ENCODE measurements around the gene UBL7. TPM values are rescaled to one million over a fixed set of nuclear protein-coding genes. Genes with fewer than 3 reads are reported as not detected.
"Not testable (repeated sequence)": the region's sequence is repeated elsewhere in the genome, so short reads cannot be mapped to it uniquely, and the experiment has no call there.

UBL7 gene
- total RNA-seq, 1 donor, result 42.7 TPM

DNA sequence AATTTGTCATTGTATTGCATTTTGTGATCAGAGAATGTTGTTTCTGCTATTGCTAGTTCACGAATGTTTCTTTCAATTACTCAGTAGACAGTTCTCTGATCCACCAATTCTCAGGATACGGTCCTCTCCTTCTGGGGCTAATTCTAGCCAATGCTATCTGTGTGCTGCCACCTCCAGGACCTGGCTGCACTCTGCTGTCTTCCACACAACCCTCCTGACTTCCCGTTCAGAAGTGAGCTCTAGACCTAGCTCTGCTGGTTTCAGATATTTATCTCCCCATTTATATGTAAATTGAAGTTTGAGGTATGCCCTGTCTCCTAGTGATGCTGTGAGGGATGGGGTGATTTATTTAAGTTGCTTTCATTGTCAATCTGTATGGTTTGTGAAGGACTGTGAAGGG lies 21.7 kb upstream of the UBL7 start:
- DNase-seq (ENCODE audit: low read depth), result no peak
- TF ChIP-seq, protein P1, sequence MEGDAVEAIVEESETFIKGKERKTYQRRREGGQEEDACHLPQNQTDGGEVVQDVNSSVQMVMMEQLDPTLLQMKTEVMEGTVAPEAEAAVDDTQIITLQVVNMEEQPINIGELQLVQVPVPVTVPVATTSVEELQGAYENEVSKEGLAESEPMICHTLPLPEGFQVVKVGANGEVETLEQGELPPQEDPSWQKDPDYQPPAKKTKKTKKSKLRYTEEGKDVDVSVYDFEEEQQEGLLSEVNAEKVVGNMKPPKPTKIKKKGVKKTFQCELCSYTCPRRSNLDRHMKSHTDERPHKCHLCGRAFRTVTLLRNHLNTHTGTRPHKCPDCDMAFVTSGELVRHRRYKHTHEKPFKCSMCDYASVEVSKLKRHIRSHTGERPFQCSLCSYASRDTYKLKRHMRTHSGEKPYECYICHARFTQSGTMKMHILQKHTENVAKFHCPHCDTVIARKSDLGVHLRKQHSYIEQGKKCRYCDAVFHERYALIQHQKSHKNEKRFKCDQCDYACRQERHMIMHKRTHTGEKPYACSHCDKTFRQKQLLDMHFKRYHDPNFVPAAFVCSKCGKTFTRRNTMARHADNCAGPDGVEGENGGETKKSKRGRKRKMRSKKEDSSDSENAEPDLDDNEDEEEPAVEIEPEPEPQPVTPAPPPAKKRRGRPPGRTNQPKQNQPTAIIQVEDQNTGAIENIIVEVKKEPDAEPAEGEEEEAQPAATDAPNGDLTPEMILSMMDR (IDR thresholded peaks at IDR 0.05; ENCODE audit: insufficient read depth, low read depth, low read length), result peak; percentile 12
- no peak overlapping the region for H3K4me3 ChIP-seq (ENCODE audit: low read depth, low read length)

DNA sequence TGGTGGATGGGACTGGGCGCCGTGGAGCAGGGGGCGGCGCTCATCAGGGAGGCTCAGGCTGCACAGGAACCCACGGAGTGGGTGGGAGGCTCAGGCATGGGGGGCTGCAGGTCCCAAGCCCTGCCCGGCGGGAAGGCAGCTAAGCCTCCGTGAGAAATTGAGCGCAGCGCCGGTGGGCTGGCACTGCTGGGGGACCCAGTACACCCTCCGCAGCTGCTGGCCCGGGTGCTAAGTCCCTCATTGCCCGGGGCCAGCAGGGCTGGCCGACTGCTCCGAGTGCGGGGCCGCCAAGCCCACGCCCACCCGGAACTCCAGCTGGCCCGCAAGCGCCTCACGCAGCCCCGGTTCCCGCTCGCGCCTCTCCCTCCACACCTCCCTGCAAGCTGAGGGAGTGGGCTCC lies 19.4 kb upstream of the UBL7 start:
- H3K4me3 ChIP-seq (ENCODE audit: low read depth, low read length); DNase-seq (ENCODE audit: low read depth): not testable (repeated sequence)

DNA sequence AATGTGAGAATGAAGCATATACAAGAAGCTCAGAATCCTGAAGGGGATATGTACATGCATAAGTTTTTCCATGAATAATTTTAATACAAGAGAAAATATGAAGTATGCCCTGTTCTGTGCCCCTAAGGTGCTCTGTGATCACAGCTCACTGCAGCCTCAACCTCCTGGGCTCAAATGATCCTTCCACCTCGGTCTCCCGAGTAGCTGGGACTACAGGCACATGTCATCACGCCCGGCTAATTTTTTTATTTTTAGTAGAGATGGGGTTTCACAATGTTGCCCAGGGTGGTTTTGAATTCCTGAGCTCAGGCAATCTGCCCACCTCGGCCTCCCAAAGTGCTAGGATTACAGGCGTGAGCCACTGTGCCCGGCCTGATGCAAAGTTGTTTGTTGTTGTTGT lies 10.7 kb upstream of the UBL7 start:
- H3K4me3 ChIP-seq (ENCODE audit: low read depth, low read length); DNase-seq (ENCODE audit: low read depth): not testable (repeated sequence)

DNA sequence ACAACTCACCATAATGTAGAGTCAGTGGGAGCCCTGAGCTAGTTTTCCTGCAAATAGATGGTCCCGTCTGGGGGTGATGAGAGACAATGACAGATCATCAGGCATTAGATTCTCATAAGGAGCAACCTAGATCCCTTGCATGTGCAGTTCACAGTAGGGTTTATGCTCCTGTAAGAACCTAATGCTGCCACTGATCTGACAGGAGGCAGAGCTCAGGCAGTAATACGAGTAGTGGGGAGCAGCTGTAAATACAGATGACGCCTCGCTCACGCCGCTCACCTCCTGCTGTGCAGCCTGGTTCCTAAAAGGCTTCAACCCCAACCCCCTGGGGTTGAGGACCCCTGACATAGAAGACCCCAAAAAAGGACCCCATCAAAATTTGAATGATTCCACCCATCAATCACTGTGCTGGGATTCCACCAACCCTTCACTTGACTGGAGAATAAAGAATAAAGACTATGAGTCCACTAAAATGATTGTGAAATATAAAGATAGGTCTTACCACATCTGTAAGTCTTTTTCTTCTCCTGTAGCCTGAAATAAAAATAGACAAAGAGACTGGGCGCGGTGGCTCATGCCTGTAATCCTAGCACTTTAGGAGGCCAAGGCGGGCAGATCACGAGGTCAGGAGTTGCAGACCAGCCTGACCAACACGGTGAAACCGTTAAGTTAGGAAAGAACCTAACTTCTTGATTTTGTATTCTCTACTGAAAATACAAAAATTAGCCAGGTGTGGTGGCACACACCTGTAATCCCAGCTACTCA lies 9.9 kb upstream of the UBL7 start:
- DNase-seq (ENCODE audit: low read depth), result no peak
- H3K4me3 ChIP-seq (ENCODE audit: low read depth, low read length), result no peak overlapping the region
- TF ChIP-seq, protein P1 (IDR thresholded peaks at IDR 0.05; ENCODE audit: insufficient read depth, low read depth, low read length), result no peak

DNA sequence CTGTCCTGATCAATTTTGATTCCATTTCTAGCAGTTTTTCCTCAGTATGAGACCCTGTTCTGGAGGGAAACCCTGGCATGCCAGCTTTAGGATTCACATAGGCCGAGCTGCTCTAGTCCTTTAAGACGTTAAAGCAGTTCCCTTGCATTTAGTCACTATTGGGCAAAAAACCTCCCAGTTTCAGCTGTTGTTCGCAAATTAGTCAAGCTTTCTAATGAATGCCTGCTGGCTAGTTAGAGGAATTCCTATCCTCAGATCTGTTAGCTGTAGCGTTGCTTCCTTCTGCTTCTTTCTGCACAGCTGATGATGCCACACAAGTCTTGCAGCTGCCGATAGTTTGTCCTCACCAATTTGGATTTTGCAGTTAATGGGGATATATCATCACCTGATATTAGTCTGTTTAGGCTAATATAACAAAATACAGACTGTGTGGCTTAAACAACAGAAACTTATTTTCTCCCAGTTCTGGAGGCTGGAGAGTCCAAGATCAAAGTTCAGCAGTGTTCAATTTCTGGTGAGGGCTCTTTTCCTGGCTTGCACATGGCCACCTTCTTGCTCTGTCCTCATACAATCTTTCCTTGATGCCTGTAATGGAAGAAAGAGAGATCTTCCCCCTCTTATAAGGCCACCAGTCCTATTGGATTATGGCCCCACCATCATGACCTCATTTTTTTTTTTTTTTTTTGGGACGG lies 7.5 kb upstream of the UBL7 start:
- H3K4me3 ChIP-seq (ENCODE audit: low read depth, low read length), result no peak overlapping the region
- DNase-seq (ENCODE audit: low read depth), result no peak
- TF ChIP-seq, protein P1 (IDR thresholded peaks at IDR 0.05; ENCODE audit: insufficient read depth, low read depth, low read length), result no peak

DNA sequence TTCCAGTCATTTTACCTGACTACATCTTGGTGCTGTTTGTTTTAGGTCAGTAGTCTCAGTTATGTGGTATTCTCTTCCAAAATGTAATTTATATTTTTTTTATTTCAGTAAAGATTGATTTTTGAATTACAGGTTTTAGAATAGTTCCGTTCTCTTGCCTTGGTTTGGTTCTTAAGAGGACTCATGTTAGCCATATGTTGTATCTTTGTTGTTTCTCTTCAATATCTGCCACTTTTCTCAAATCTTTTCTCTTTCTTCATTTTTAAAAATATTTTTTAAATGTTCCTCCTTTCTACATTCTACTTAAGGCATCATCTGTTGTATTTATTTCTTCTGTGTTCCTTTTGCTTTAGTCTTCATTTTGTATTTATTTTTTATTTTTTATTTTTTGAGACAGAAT lies 5.6 kb upstream of the UBL7 start:
- TF ChIP-seq, protein P1 (IDR thresholded peaks at IDR 0.05; ENCODE audit: insufficient read depth, low read depth, low read length), result no peak
- no peak overlapping the region for H3K4me3 ChIP-seq (ENCODE audit: low read depth, low read length)
- DNase-seq (ENCODE audit: low read depth), result no peak

DNA sequence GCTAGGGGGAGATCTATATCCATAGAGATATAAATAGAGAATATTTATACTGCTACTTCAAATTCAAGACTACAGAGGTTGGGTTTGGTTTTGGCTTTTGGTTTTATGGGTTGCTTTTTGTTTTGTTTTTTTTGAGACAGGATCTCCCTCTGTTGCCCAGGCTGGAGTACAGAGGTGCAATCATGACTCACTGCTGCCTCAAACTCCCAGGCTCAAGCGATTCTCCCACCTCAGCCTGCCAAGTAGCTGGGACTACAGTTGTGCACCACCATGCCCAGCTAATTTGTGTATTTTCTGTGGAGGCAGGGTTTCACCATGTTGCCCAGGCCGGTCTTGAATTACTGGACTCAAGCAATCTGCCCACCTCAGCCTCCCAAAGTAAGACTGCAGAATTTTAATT lies 3.9 kb upstream of the UBL7 start:
- H3K4me3 ChIP-seq (ENCODE audit: low read depth, low read length), result no peak overlapping the region
- TF ChIP-seq, protein P1 (IDR thresholded peaks at IDR 0.05; ENCODE audit: insufficient read depth, low read depth, low read length), result no peak
- no peak for DNase-seq (ENCODE audit: low read depth)

DNA sequence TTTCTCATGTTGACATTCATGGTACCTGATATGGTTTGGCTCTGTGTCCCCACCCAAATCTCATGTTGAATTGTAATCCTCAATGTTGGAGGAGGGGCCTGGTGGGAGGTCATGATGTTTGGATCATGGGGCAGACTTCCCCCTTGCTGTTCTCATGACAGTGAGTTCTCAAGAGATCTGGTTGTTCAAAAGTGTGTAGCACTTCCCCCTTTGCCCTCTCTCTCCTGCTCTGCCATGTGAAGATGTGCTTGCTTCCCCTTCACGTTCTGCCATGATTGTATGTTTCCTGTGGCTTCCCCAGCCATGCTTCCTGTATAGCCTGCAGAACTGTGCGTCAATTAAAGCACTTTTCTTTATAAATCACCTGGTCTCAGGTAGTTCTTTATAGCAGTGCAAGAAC lies 3.3 kb upstream of the UBL7 start:
- no peak overlapping the region for H3K4me3 ChIP-seq (ENCODE audit: low read depth, low read length)
- TF ChIP-seq, protein P1 (IDR thresholded peaks at IDR 0.05; ENCODE audit: insufficient read depth, low read depth, low read length), result no peak
- no peak for DNase-seq (ENCODE audit: low read depth)

Data from fibroblast of villous mesenchyme (primary cell).